ENCODE measurements around the gene PRSS53. TPM values are rescaled to one million over a fixed set of nuclear protein-coding genes. Genes with fewer than 3 reads are reported as not detected.

PRSS53 gene
- total RNA-seq, 1 experiment from 2014 or later: 7.7 TPM

GRCh38 chr16:31076319-31076718 is 12.4 kb downstream of the PRSS53 start:
- intact Hi-C loops (cut with micrococcal nuclease; ENCODE audit: unreplicated experiment): no loop called here
- BruUV-seq (replicated peaks): no TSS peak
- Histone ChIP-seq H3K9me3 (ENCODE audit: insufficient read depth, low read depth) (no peaks in the 10 kb centered on the region), H3K27me3 (ENCODE audit: insufficient read depth, low read depth) (no peaks in the 10 kb centered on the region), H3K4me1 (replicated peaks; ENCODE audit: insufficient read depth) (peaks cover 20% of the 10 kb centered on the region), H3K27ac (no peak overlapping the region), H3K36me3 (ENCODE audit: low read depth) (peaks cover 5% of the 10 kb centered on the region), H3K9me2 (ENCODE audit: insufficient read depth) (no peaks in the 10 kb centered on the region), H3K4me3 (no peak overlapping the region), H3K79me2 (ENCODE audit: low read depth) (peaks cover 53% of the 10 kb centered on the region), H2AFZ (no peak overlapping the region), H4K20me1 (ENCODE audit: insufficient read depth) (peaks cover 24% of the 10 kb centered on the region), H3K4me2 (no peak overlapping the region), H3F3A (ENCODE audit: insufficient read depth, low read depth) (peaks cover 9% of the 10 kb centered on the region; the same call in 1 of the 2 replicates)
- CTCF ChIA-PET: no interaction called here
- DNase-seq: no peak
- TF ChIP-seq EZH2 (IDR thresholded peaks at IDR 0.05; ENCODE audit: low read depth): no peak
- TF ChIP-seq CTCF (conservative IDR thresholded peaks at IDR 0.05): no peak
- POLR2A ChIA-PET (ENCODE audit: unreplicated experiment): no interaction called here

- ChIA-PET POLR2A (ENCODE audit: unreplicated experiment) (interaction anchor here (0.7 to 1.2 kb wide), 2 partner anchors 11 to 179 kb away, joined by 4 to 9 read pairs; partner anchors contain the start of gene CTF1), CTCF (interaction anchor here (0.6 to 1.6 kb wide), 3 partner anchors 19 to 90 kb away, joined by 3 to 21 read pairs (median 16); partner anchors contain the start of gene HSD3B7)
- BruUV-seq (replicated peaks): no TSS peak
- H3K9me2 ChIP-seq (ENCODE audit: insufficient read depth): no peaks in the 10 kb centered on the region
- TF ChIP-seq CTCF (conservative IDR thresholded peaks at IDR 0.05): no peak
- no peak for TF ChIP-seq EZH2 (IDR thresholded peaks at IDR 0.05; ENCODE audit: low read depth)
- no peaks in the 10 kb centered on the region for H3K27me3 ChIP-seq (ENCODE audit: insufficient read depth, low read depth)
- peak overlapping the region; percentile 89 for H2AFZ ChIP-seq
- H4K20me1 ChIP-seq (ENCODE audit: insufficient read depth): peaks cover 13% of the 10 kb centered on the region
- peak overlapping the region; percentile 54; the same call in 1 of the 2 replicates for H3K27ac ChIP-seq
- peaks cover 4% of the 10 kb centered on the region; the same call in 1 of the 2 replicates for H3F3A ChIP-seq (ENCODE audit: insufficient read depth, low read depth)
- no peaks in the 10 kb centered on the region for H3K36me3 ChIP-seq (ENCODE audit: low read depth)
- peaks cover 67% of the 10 kb centered on the region for H3K79me2 ChIP-seq (ENCODE audit: low read depth)
- H3K4me1 ChIP-seq (replicated peaks; ENCODE audit: insufficient read depth): peaks cover 20% of the 10 kb centered on the region
- peak overlapping the region; percentile 95 for H3K4me2 ChIP-seq
- peak overlapping the region; percentile 89 for H3K4me3 ChIP-seq
- intact Hi-C loops (cut with micrococcal nuclease; ENCODE audit: unreplicated experiment): loop anchor here (1.0 to 2.0 kb wide), 6 partner anchors 41 to 385 kb away; partner anchors contain the start of genes ARMC5, FUS, HSD3B7 and PRSS8
- no peaks in the 10 kb centered on the region for H3K9me3 ChIP-seq (ENCODE audit: insufficient read depth, low read depth)
- no peak for DNase-seq
These were observed 13.9 kb downstream of the PRSS53 start for GRCh38 chr16:31074814-31075183.

DNA sequence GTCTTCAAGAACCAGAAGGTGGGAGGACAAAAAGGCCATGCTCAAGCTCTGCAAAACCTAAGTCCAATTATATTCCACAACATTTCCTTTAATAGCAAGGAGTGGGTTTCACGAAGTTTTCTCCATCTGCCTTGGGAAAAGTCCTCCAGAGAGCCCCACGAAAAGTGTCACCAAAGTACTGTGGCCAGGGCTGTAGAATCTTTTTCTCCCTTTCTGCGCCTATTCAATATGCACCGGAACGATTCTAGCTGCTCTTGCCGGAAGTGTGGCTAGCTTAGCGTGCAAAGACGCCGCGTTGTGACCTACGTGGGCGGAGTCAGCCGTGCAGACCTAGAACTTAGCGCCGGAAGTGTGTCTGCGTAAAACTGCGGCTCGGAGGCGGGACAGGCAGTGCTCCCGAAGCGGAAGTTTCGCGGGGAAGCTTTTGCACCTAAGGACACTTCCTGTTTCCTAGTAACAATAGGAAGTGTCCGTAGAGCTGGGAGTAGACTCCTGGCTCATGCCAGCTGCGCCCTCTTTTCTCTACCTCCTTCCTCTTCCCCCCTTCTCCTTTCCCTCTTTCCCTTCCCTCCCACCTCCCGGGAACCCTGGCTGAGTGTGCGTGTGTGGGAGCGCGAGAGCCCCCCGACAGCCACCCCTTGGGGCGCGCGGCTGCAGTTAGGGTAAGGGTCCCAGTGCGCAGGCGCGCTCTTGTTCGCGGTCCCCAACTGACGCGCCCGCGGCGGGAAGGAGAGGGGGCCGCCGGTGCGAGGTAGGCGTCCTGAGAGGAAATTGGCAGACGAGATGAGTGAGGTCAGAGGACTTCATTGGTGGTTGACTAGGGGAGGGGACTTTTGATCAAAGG is 14.6 kb downstream of the PRSS53 start, which contains the start of the genes ZNF646 and ZNF668:
Gene ZNF646, plus strand, starts transcription at position 453 of the 844 bp plus-strand sequence. CDS start 1,903 bp downstream, outside the sequence.
Gene ZNF668, minus strand, starts transcription at position 271 of the 844 bp plus-strand sequence. CDS start 9,781 bp downstream, outside the sequence.
- POLR2A ChIA-PET (ENCODE audit: unreplicated experiment): interaction anchor here (0.6 to 1.7 kb wide), 11 partner anchors 28 to 1040 kb away, joined by 3 to 16 read pairs (median 5); partner anchors contain the start of genes CTF1, KAT8 and PRSS8
- intact Hi-C loops (cut with micrococcal nuclease; ENCODE audit: unreplicated experiment): loop anchor here (1.0 to 2.0 kb wide), 7 partner anchors 41 to 385 kb away; partner anchors contain the start of genes ARMC5, FUS, HSD3B7 and PRSS8
- H3K9me3 ChIP-seq (ENCODE audit: insufficient read depth, low read depth): no peaks in the 10 kb centered on the region
- CTCF ChIA-PET: interaction anchor here (0.6 to 1.6 kb wide), 4 partner anchors 50 to 625 kb away, joined by 4 to 21 read pairs (median 12); partner anchors contain the start of gene HSD3B7
- H3K9me2 ChIP-seq (ENCODE audit: insufficient read depth): no peaks in the 10 kb centered on the region
- H3K79me2 ChIP-seq (ENCODE audit: low read depth): peaks cover 73% of the 10 kb centered on the region
- H3K4me2 ChIP-seq: peak within 1 kb of the TSS; percentile 95
- peaks cover 7% of the 10 kb centered on the region for H4K20me1 ChIP-seq (ENCODE audit: insufficient read depth)
- TF ChIP-seq EZH2 (IDR thresholded peaks at IDR 0.05; ENCODE audit: low read depth): no peak
- no peak for TF ChIP-seq CTCF (conservative IDR thresholded peaks at IDR 0.05)
- no peaks in the 10 kb centered on the region for H3K36me3 ChIP-seq (ENCODE audit: low read depth)
- peak; percentile 98 to 99 for DNase-seq
- H3K4me1 ChIP-seq (replicated peaks; ENCODE audit: insufficient read depth): peaks cover 20% of the 10 kb centered on the region
- H3K27ac ChIP-seq: peak within 1 kb of the TSS; percentile 62
- peak within 1 kb of the TSS; percentile 89 for H3K4me3 ChIP-seq
- peaks cover 4% of the 10 kb centered on the region; the same call in 1 of the 2 replicates for H3F3A ChIP-seq (ENCODE audit: insufficient read depth, low read depth)
- H3K27me3 ChIP-seq (ENCODE audit: insufficient read depth, low read depth): no peaks in the 10 kb centered on the region
- BruUV-seq (replicated peaks): no TSS peak
- H2AFZ ChIP-seq: peak within 1 kb of the TSS; percentile 93
